Measurements from ENCODE around the gene GSTM1.
"Not testable (repeated sequence)": the region's sequence is repeated elsewhere in the genome, so short reads cannot be mapped to it uniquely, and the experiment has no call there.

DNA sequence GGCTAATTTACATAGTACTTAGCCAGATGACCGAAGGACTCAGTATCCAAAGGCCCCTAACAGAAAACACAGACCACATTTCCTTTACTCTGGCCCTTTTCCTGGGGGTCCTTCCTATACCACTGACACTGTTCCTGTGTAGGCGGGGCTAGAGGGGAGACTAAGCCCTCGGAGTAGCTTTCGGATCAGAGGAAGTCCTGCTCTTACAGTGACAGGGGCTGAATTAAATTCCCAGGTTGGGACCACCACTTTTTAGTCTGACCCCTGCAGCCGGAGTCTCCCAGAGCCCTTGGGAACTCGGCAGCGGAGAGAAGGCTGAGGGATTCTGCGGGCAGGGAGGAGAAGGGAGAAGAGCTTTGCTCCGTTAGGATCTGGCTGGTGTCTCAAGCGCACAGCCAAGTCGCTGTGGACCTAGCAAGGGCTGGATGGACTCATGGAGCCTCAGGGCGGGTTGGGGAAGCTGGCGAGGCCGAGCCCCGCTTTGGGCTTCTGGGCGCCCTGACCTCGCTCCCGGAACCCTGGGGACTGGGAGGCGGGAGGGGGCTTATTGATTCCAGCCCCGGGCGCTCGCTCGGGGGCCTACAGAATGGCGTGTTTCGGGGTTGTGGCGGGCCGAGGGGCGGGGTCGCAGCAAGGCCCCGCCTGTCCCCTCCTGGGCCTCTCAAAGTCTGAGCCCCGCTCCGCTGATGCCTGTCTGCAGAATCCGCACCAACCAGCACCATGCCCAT, 24.1 kb downstream of the GSTM1 start, which contains the start of gene GSTM5:
- TF ChIP-seq, protein P1, sequence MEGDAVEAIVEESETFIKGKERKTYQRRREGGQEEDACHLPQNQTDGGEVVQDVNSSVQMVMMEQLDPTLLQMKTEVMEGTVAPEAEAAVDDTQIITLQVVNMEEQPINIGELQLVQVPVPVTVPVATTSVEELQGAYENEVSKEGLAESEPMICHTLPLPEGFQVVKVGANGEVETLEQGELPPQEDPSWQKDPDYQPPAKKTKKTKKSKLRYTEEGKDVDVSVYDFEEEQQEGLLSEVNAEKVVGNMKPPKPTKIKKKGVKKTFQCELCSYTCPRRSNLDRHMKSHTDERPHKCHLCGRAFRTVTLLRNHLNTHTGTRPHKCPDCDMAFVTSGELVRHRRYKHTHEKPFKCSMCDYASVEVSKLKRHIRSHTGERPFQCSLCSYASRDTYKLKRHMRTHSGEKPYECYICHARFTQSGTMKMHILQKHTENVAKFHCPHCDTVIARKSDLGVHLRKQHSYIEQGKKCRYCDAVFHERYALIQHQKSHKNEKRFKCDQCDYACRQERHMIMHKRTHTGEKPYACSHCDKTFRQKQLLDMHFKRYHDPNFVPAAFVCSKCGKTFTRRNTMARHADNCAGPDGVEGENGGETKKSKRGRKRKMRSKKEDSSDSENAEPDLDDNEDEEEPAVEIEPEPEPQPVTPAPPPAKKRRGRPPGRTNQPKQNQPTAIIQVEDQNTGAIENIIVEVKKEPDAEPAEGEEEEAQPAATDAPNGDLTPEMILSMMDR (IDR thresholded peaks at IDR 0.05; ENCODE audit: low read depth, low read length) = not testable (repeated sequence)
- not testable (repeated sequence) for TF ChIP-seq EZH2phosphoT487 (IDR thresholded peaks at IDR 0.05; ENCODE audit: low read depth)

All from OCI-LY3 (cell line).